Central memory CD8-positive, alpha-beta T cell (primary cell): ENCODE results near the gene GBP1.
A peak's percentile ranks its signal among the peaks of the same experiment; 100 is the strongest.
"Not testable (repeated sequence)": the region's sequence is repeated elsewhere in the genome, so short reads cannot be mapped to it uniquely, and the experiment has no call there.

ENCODE experiments used
- ATAC-seq: fragments of 150-1000 bp; cut with Tn5 transposase; replicated peaks from 2 replicates; pipeline ENCODE4 v1.10.0; 2022; ENCODE audit warnings: mild to moderate bottlenecking, moderate FRiP score, moderate number of reproducible peaks; ENCODE audit not compliant: poor library complexity, severe bottlenecking; ENCODE audit errors: extremely low read depth
- DNase-seq, 2 donors: peaks; one replicate each; pipeline ENCODE4 v3.0.0; 2021; ENCODE audit warnings: low spot score in 2 of 2
- H3K27ac Mint-ChIP-seq: one replicate; pipeline ENCODE4 v1.8.0; 2022; ENCODE audit warnings: low read depth, mild to moderate bottlenecking, moderate library complexity, mixed read lengths
- H3K27me3 Mint-ChIP-seq: one replicate; pipeline ENCODE4 v1.8.0; 2022; ENCODE audit warnings: mixed read lengths
- H3K36me3 Mint-ChIP-seq: one replicate; pipeline ENCODE4 v1.8.0; 2022; ENCODE audit warnings: mild to moderate bottlenecking, moderate library complexity, mixed read lengths; ENCODE audit not compliant: insufficient read depth
- H3K4me1 Mint-ChIP-seq: one replicate; pipeline ENCODE4 v1.8.0; 2022; ENCODE audit warnings: mixed read lengths
- H3K4me3 Mint-ChIP-seq: one replicate; pipeline ENCODE4 v1.8.0; 2022; ENCODE audit warnings: mild to moderate bottlenecking, moderate library complexity, mixed read lengths
- H3K9me3 Mint-ChIP-seq: one replicate; pipeline ENCODE4 v1.8.0; 2022; ENCODE audit warnings: mixed read lengths

Gene GBP1

GRCh38 chr1:89025928-89026327, 39.1 kb downstream of the GBP1 start:
- no peak overlapping the region for H3K4me3 Mint-ChIP-seq
- no peak overlapping the region for H3K27ac Mint-ChIP-seq
- peaks cover 15% of the 10 kb centered on the region for H3K36me3 Mint-ChIP-seq
- H3K9me3 Mint-ChIP-seq, result peaks cover 5% of the 10 kb centered on the region
- H3K27me3 Mint-ChIP-seq, result no peaks in the 10 kb centered on the region
- no peak for ATAC-seq
- DNase-seq, result no peak
- peaks cover 40% of the 10 kb centered on the region for H3K4me1 Mint-ChIP-seq

DNA sequence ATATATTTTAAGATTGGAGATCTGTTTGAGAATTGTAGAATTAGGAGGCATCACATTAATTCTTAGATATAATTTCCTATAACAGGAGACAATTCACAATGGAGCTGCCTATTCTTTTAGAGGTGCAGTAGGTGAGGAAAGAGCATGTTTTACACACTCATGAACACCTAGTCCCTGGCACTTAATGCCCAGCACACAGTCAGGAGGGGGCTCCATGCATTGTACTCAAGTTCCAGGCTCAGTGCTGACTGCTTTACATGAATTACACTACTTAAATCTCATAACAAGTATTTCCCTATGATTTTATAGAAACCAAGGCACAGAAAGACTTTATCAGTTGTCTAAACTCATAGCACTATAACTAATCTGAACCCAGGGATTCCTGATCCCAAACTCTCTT, 42.0 kb downstream of the GBP1 start:
- no peak for DNase-seq
- peaks cover 48% of the 10 kb centered on the region for H3K4me1 Mint-ChIP-seq
- ATAC-seq, result no peak
- H3K27me3 Mint-ChIP-seq, result no peaks in the 10 kb centered on the region
- H3K36me3 Mint-ChIP-seq, result peaks cover 35% of the 10 kb centered on the region
- H3K9me3 Mint-ChIP-seq, result peaks cover 5% of the 10 kb centered on the region
- peak overlapping the region; percentile 94 for H3K27ac Mint-ChIP-seq
- peak overlapping the region; percentile 87 for H3K4me3 Mint-ChIP-seq

- ATAC-seq (peak; percentile 82), DNase-seq (no peak)
- Mint-ChIP-seq H3K36me3 (peaks cover 42% of the 10 kb centered on the region), H3K27ac (peak within 1 kb of the TSS; percentile 94), H3K4me1 (peaks cover 54% of the 10 kb centered on the region), H3K9me3 (peaks cover 5% of the 10 kb centered on the region), H3K4me3 (peak within 1 kb of the TSS; percentile 87), H3K27me3 (no peaks in the 10 kb centered on the region)
Measured at GRCh38 chr1:89022167-89022959, 42.6 kb downstream of the GBP1 start, which contains the start of gene GBP3. TSS of gene GBP3 (minus strand) at chr1:89022866. CDS start at chr1:89020721, 2,145 bp downstream.

DNA sequence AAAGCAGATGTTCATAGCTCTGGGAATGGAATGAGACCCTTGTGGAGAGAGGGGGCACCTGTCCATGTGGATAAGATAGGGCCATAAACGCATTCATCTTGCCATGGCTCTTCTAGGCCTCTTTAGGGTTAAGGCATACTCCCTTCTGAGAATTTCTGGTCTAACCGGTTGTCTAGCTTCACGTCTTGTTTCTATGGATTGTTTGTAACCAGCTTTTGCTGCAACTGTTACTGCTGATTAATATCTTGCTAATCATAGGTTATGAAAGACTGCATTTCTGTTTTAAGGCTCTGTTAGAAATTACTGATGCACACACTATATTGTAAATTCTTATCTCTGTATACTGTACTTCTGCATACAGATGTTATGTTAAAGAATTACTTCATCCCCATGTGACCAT, 46.7 kb downstream of the GBP1 start:
- DNase-seq, H3K9me3 Mint-ChIP-seq, ATAC-seq, H3K27me3 Mint-ChIP-seq: not testable (repeated sequence)
- Mint-ChIP-seq H3K27ac (peak overlapping the region; percentile 25), H3K4me3 (peak overlapping the region; percentile 63), H3K4me1 (peaks cover 68% of the 10 kb centered on the region), H3K36me3 (peaks cover 80% of the 10 kb centered on the region)

DNA sequence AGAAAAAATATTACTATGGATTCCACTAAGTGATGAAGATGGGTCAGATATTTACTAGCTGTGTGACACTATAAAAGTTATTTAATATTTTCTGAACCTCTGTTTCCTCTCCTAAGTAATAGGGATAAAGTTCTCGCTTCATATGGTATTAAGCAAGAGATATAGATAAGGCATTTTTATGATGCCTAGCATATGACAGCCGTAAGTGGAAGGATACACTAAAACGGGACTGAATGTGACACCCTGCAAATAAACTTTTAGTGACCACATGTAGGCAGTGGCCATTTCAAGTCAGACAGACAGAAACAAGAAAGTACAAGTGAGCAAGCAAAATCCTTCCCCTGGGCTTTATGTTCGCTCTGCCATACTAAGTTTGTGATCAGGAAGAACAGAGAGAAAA, 56.5 kb downstream of the GBP1 start:
- H3K4me1 Mint-ChIP-seq, result peaks cover 19% of the 10 kb centered on the region
- no peak for DNase-seq
- H3K36me3 Mint-ChIP-seq, result peaks cover 60% of the 10 kb centered on the region
- H3K27me3 Mint-ChIP-seq, result no peaks in the 10 kb centered on the region
- H3K9me3 Mint-ChIP-seq, result no peaks in the 10 kb centered on the region
- H3K4me3 Mint-ChIP-seq, result no peak overlapping the region
- no peak for ATAC-seq
- H3K27ac Mint-ChIP-seq, result no peak overlapping the region

DNA sequence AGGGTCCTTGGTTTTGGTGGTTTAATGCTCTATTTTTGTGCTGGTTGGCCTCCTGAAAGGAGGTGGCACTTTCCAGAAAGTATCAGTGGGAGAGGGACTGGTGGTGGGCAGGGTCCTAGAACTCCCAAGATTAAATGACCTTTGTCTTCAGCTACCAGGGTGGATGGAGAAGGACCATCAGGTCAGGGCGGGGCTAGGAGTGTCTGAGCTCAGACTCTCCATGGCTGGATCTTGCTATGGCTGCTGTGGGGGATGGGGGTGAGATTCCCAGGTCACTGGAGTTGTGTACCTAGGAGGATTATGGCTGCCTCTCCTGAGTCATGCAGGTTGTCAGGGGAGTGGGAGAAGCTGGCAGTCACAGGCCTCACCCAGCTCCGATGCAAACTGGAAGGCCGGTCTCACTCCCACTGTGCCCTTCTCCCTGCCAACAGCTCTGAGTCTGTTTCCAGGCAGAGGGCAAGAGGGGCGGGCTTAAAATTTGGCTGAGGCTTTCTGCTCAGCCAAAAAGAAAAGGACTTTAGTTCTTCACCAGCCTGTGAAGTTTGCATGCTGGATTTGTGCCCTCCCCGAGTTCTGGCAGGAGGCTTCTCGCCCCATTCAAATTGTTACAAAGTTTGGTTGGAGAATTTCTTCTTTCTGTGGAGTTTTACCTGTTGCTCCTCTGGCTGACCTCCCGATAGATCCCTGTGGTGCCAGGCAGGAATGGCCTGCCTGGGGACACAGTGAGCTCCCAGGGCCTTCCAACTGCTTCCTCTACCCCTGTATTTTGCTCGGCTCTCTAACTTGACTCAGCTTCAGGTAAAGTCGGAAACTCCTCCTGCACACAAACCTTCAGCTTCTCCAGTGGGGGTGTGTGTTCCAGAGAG, 59.5 kb downstream of the GBP1 start:
- no peaks in the 10 kb centered on the region for H3K9me3 Mint-ChIP-seq
- no peaks in the 10 kb centered on the region for H3K27me3 Mint-ChIP-seq
- H3K4me3 Mint-ChIP-seq, result no peak overlapping the region
- H3K27ac Mint-ChIP-seq, result no peak overlapping the region
- ATAC-seq, result no peak
- peaks cover 37% of the 10 kb centered on the region for H3K4me1 Mint-ChIP-seq
- DNase-seq, result no peak
- peaks cover 44% of the 10 kb centered on the region for H3K36me3 Mint-ChIP-seq
